ENCODE measurements around the gene CRLF1. TPM values are rescaled to one million over a fixed set of nuclear protein-coding genes. Genes with fewer than 3 reads are reported as not detected.

Gene CRLF1
- total and polyA plus RNA-seq, 2 experiments from 2014 or later: 8.6 to 59.2 TPM

DNA sequence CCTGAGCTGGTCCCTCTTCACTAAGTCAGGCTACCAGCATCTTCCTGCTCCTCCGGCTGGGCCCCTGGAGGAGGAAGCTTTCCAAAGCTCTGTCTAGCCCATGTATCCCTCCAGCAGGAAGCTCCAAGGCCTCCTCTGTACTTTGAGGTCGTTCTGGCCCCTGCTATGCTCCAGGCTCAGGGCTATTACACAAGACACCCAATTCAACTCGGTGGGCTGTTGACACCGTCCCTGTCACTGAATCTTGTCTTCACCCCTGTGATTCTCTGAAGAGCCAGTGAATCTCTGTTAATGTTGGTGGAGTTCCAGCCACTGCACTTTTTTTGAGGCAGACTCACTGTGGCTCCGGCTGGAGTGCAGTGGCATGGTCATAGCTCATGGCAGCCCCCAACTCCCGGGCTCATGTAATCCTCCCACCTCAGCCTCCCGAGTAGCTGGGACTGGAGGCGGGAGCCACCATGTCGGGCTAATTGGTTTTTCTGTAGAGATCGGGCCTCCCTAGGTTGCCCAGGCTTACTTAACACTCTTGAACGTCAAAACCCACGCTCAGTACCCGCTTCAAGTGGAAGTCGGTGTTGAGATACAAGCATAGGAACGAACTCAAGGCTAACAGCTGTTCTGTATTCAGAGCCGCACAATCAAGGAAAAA lies 18.5 kb downstream of the CRLF1 start:
- H3F3A ChIP-seq (ENCODE audit: insufficient read depth): peaks cover 8% of the 10 kb centered on the region; the same call in 1 of the 2 replicates
- TF ChIP-seq EZH2phosphoT487 (IDR thresholded peaks at IDR 0.05; ENCODE audit: insufficient read depth, low read depth) (no peak), EZH2 (IDR thresholded peaks at IDR 0.05; ENCODE audit: insufficient read depth, poor library complexity, severe bottlenecking) (no peak)
- H3K9me2 ChIP-seq (ENCODE audit: insufficient read depth): no peaks in the 10 kb centered on the region
- in situ Hi-C loops (cut with MboI): loop anchor here (25.0 kb wide), 1 partner anchor 126 kb away; no protein-coding TSS in a partner anchor
- no peaks in the 10 kb centered on the region for H3K36me3 ChIP-seq (ENCODE audit: low read depth)
- peak overlapping the region; percentile 79 for H3K4me3 ChIP-seq
- H3K9me3 ChIP-seq (ENCODE audit: low read depth): no peaks in the 10 kb centered on the region
- H3K79me2 ChIP-seq (ENCODE audit: insufficient read depth): no peaks in the 10 kb centered on the region
- H3K27ac ChIP-seq: peak overlapping the region; percentile 65
- H2AFZ ChIP-seq: peak overlapping the region; percentile 88
- 17 to 22% methylated on average over 16 of the region's 16 CpGs for WGBS, 2 experiments (ENCODE audit: low coverage in 1 of 2, low lambda C conversion rate in 2 of 2, missing lambda C conversion rate in 2 of 2)
- peak overlapping the region; percentile 84 for H3K4me2 ChIP-seq (ENCODE audit: unreplicated experiment)
- peak; percentile 59 for DNase-seq
- no peaks in the 10 kb centered on the region for H4K20me1 ChIP-seq (ENCODE audit: insufficient read depth)
- peak overlapping the region; percentile 76 for H3K9ac ChIP-seq
- peaks cover 7% of the 10 kb centered on the region; the same call in 1 of the 2 replicates for H3K4me1 ChIP-seq (ENCODE audit: insufficient read depth)
- no peaks in the 10 kb centered on the region for H3K27me3 ChIP-seq (replicated peaks; ENCODE audit: insufficient read depth)

GRCh38 chr19:18587561-18587960 lies 19.0 kb downstream of the CRLF1 start:
- H3K36me3 ChIP-seq (ENCODE audit: low read depth): no peaks in the 10 kb centered on the region
- no peak for TF ChIP-seq EZH2 (IDR thresholded peaks at IDR 0.05; ENCODE audit: insufficient read depth, poor library complexity, severe bottlenecking)
- H3F3A ChIP-seq (ENCODE audit: insufficient read depth): peaks cover 3% of the 10 kb centered on the region; the same call in 1 of the 2 replicates
- in situ Hi-C loops (cut with MboI): loop anchor here (25.0 kb wide), 1 partner anchor 125 kb away; no protein-coding TSS in a partner anchor
- H3K9ac ChIP-seq: no peak overlapping the region
- WGBS, 2 experiments (ENCODE audit: low coverage in 1 of 2, low lambda C conversion rate in 2 of 2, missing lambda C conversion rate in 2 of 2): 86 to 91% methylated on average over 11 to 12 of the region's 12 CpGs
- no peaks in the 10 kb centered on the region for H4K20me1 ChIP-seq (ENCODE audit: insufficient read depth)
- DNase-seq: no peak
- no peaks in the 10 kb centered on the region for H3K79me2 ChIP-seq (ENCODE audit: insufficient read depth)
- H3K4me2 ChIP-seq (ENCODE audit: unreplicated experiment): no peak overlapping the region
- H3K9me2 ChIP-seq (ENCODE audit: insufficient read depth): no peaks in the 10 kb centered on the region
- H3K4me1 ChIP-seq (ENCODE audit: insufficient read depth): peaks cover 7% of the 10 kb centered on the region; the same call in 1 of the 2 replicates
- H3K9me3 ChIP-seq (ENCODE audit: low read depth): no peaks in the 10 kb centered on the region
- H3K27ac ChIP-seq: no peak overlapping the region
- H2AFZ ChIP-seq: peak overlapping the region; percentile 88
- H3K27me3 ChIP-seq (replicated peaks; ENCODE audit: insufficient read depth): no peaks in the 10 kb centered on the region
- H3K4me3 ChIP-seq: no peak overlapping the region

DNA sequence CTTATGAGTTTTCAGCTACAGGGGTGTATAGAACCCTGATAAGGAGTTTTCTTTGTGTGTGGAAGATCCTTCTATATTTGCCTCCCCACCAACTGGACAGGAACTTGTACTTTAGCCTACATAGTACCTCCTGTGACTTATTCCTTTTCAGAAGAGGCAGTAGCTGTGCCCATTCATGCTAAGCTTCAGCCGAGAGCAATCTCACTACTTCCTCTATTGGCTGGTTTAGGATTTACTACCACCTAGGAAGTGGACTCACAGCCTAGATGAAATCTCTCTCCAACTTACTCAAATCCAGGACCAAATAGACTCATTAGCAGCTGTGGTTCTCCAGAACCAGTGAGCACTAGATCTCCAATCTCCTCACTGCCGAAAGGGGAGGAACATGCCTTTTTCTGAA lies 20.3 kb downstream of the CRLF1 start:
- Histone ChIP-seq H3K4me1 (ENCODE audit: insufficient read depth) (peaks cover 7% of the 10 kb centered on the region; the same call in 1 of the 2 replicates), H3K79me2 (ENCODE audit: insufficient read depth) (no peaks in the 10 kb centered on the region), H3K4me3 (no peak overlapping the region), H3F3A (ENCODE audit: insufficient read depth) (no peaks in the 10 kb centered on the region), H2AFZ (no peak overlapping the region), H3K27me3 (replicated peaks; ENCODE audit: insufficient read depth) (no peaks in the 10 kb centered on the region), H3K36me3 (ENCODE audit: low read depth) (no peaks in the 10 kb centered on the region), H3K9ac (no peak overlapping the region), H3K27ac (no peak overlapping the region), H3K9me3 (ENCODE audit: low read depth) (no peaks in the 10 kb centered on the region), H3K4me2 (ENCODE audit: unreplicated experiment) (no peak overlapping the region), H3K9me2 (ENCODE audit: insufficient read depth) (no peaks in the 10 kb centered on the region), H4K20me1 (ENCODE audit: insufficient read depth) (no peaks in the 10 kb centered on the region)
- 55 to 57% methylated on average over 2 of the region's 2 CpGs for WGBS, 2 experiments (ENCODE audit: low coverage in 1 of 2, low lambda C conversion rate in 2 of 2, missing lambda C conversion rate in 2 of 2)
- DNase-seq: peak; percentile 26
- no peak for TF ChIP-seq EZH2phosphoT487 (IDR thresholded peaks at IDR 0.05; ENCODE audit: insufficient read depth, low read depth)
- no peak for TF ChIP-seq EZH2 (IDR thresholded peaks at IDR 0.05; ENCODE audit: insufficient read depth, poor library complexity, severe bottlenecking)
- in situ Hi-C loops (cut with MboI): loop anchor here (25.0 kb wide), 1 partner anchor 124 kb away; no protein-coding TSS in a partner anchor

GRCh38 chr19:18580311-18580710 lies 26.3 kb downstream of the CRLF1 start:
- no peak for TF ChIP-seq EZH2phosphoT487 (IDR thresholded peaks at IDR 0.05; ENCODE audit: insufficient read depth, low read depth)
- no peak for TF ChIP-seq EZH2 (IDR thresholded peaks at IDR 0.05; ENCODE audit: insufficient read depth, poor library complexity, severe bottlenecking)
- H4K20me1 ChIP-seq (ENCODE audit: insufficient read depth): no peaks in the 10 kb centered on the region
- no peaks in the 10 kb centered on the region for H3K9me2 ChIP-seq (ENCODE audit: insufficient read depth)
- H3K9me3 ChIP-seq (ENCODE audit: low read depth): no peaks in the 10 kb centered on the region
- H3K4me1 ChIP-seq (ENCODE audit: insufficient read depth): no peaks in the 10 kb centered on the region
- H3K79me2 ChIP-seq (ENCODE audit: insufficient read depth): no peaks in the 10 kb centered on the region
- H3K4me2 ChIP-seq (ENCODE audit: unreplicated experiment): no peak overlapping the region
- no peak overlapping the region for H3K27ac ChIP-seq
- in situ Hi-C loops (cut with MboI): loop anchor here (25.0 kb wide), 1 partner anchor 118 kb away; no protein-coding TSS in a partner anchor
- no peak for DNase-seq
- H2AFZ ChIP-seq: no peak overlapping the region
- H3K36me3 ChIP-seq (ENCODE audit: low read depth): peaks cover 9% of the 10 kb centered on the region; the same call in 1 of the 2 replicates
- H3K27me3 ChIP-seq (replicated peaks; ENCODE audit: insufficient read depth): no peaks in the 10 kb centered on the region
- H3K9ac ChIP-seq: no peak overlapping the region
- H3K4me3 ChIP-seq: no peak overlapping the region
- whole genome bisulfite sequencing, 2 experiments (ENCODE audit: low coverage in 1 of 2, low lambda C conversion rate in 2 of 2, missing lambda C conversion rate in 2 of 2): 71 to 73% methylated on average over 7 of the region's 7 CpGs
- H3F3A ChIP-seq (ENCODE audit: insufficient read depth): peaks cover 30% of the 10 kb centered on the region; the same call in 1 of the 2 replicates

Measured in GM23248 (cell line).